ENCODE measurements around the gene COP1.

Gene COP1

DNA sequence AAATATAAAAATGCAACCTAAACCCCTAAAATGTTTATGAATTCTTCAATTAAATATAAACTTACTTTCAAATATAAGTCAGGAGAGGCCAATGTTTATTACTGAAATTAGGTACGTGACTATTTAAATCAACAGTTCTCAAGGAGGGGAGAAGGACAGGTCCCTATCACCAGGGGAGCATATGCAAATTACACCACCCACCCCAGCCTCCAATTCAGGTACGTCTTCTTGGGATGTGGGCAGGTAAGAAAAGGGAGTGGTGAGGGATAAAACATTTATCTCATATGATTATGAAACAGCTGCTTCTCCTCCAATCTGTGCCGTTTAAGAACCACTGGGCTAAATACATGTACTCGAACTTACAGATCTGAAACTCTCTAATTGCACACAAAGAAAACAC is 3.4 kb downstream of the COP1 start:
- Histone ChIP-seq H3K27ac (no peak overlapping the region), H3K4me3 (no peak overlapping the region)

DNA sequence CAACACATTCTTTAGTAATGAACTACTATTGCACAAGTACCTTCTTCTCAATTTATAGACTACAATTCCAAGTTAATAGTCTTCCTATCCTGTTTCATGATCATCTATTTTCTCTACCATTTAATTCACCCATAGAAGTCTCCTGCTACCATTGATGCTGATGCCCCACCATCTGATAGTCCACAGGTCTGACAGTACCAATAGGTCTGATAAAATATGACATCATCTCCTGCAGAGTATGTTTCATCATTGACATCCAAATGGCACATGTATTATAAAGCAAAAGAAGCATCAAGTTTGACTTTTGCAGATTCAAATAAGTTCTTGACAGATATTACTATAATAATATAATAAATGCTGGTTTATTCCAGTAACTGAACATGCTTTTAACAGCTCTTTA is 5.5 kb downstream of the COP1 start:
- H3K4me3 ChIP-seq = no peak overlapping the region
- no peak overlapping the region for H3K27ac ChIP-seq

GRCh38 chr1:176199707-176200106 is 7.4 kb downstream of the COP1 start:
- H3K27ac ChIP-seq = no peak overlapping the region
- H3K4me3 ChIP-seq = no peak overlapping the region

GRCh38 chr1:176198413-176198812 is 8.7 kb downstream of the COP1 start:
- Histone ChIP-seq H3K4me3 (no peak overlapping the region), H3K27ac (no peak overlapping the region)

- Histone ChIP-seq H3K27ac (no peak overlapping the region), H3K4me3 (no peak overlapping the region)
Measured at GRCh38 chr1:176196728-176197127, 10.4 kb downstream of the COP1 start.

- H3K27ac ChIP-seq = no peak overlapping the region
Measured at GRCh38 chr1:176195547-176195946, 11.5 kb downstream of the COP1 start.

GRCh38 chr1:176193663-176194062 is 13.4 kb downstream of the COP1 start:
- H3K27ac ChIP-seq = no peak overlapping the region
- no peak overlapping the region for H3K4me3 ChIP-seq

More at GRCh38 chr1:176195547-176195946, 11.5 kb downstream of the COP1 start:
- no peak overlapping the region for H3K4me3 ChIP-seq

DNA sequence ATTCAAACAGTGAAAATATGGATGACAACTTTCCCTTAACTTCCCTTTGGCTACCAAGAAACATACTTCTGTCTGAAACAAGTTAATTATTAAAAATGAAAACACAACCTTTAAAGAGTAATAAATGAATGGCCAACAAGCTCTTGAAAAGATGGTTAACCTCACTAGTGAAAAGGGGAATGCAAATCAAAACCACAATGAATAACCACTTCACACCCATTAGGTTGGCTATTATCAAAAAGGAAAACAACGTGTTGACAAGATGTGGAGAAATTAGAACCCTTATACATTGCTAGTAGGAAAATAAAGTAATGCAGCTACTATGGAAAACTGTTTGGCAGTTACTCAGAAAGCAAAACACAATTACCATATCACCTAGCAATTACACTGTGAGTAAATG is 14.1 kb downstream of the COP1 start:
- no peak overlapping the region for H3K27ac ChIP-seq
- no peak overlapping the region for H3K4me3 ChIP-seq

DNA sequence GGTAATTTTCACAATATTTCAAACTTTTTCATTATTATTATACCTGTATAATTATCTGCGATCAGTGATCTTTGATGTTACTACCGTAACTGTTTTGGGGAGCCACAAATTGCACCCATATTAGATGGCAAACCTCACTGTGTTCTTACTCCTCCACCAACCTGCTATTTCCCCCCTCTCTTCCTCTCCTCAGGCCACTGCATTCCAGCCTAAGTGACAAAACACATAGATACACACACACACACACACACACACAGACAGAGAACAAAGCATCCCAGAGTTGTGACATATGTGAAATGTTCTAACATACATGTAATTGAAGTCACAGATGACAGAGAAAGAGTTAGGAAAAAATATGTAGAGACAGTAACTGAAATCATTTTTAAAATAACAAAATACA is 18.5 kb downstream of the COP1 start:
- Histone ChIP-seq H3K4me3 (no peak overlapping the region), H3K27ac (no peak overlapping the region)

DNA sequence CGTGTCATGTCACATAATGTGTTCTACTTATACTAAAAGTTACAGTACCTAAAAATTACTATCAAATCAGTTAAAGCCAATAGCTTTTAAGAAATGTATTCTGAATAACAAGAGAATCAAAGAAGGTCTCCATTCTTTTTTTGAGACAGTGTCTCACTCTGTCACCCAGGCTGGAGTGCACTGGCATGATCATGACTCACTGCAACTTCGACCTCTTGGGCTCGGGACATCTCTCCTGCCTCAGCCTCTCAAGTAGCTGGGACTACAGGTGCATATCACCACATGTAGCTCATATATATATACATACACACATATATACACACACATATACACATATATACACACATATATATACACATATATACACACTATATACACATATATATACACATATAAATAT is 20.1 kb downstream of the COP1 start:
- Histone ChIP-seq H3K27ac (no peak overlapping the region), H3K4me3 (no peak overlapping the region)

- Histone ChIP-seq H3K4me3 (no peak overlapping the region), H3K27ac (no peak overlapping the region)
Measured at GRCh38 chr1:176183618-176184017, 23.5 kb downstream of the COP1 start.

- Histone ChIP-seq H3K27ac (no peak overlapping the region), H3K4me3 (no peak overlapping the region)
Measured at GRCh38 chr1:176178316-176178715, 28.8 kb downstream of the COP1 start.

DNA sequence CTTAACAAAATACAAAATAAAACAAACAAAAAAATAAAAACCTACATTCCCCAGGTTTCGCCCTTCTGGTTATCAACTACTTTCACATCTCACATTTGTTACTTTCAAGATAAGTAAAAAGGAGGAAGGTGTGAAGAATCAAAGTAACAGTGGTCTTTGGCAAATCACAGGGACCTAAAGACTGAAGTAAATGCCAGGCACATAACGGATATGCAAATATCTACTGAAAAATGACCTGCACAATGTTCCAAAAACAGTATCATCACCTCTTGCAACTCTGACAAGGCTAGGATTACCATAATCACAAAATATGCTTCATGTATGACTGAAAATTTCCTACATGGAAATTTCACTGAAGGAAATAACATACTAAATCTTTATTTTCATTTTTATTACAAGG is 29.3 kb downstream of the COP1 start:
- no peak overlapping the region for H3K4me3 ChIP-seq
- H3K27ac ChIP-seq = no peak overlapping the region

DNA sequence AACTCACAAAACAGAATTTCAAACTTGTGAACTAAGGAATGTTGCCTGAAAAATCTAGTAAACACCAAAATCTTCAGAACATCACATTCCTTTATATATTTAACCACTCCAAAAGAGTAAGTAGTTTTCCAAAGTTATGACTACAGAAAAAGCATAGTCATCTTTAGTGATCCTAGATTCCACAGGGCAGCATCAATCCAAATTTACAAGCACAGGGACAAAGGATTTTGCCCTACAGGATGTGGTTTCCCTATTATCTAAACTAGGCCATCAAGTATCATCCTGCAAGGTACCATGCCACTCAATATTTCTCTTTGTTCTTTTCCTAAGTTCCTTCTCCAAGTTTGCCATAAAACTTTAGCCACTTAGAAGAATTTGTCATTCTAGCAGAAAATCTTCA is 33.0 kb downstream of the COP1 start:
- peak overlapping the region in 1 of 21 experiments; percentile 17 for H3K27ac ChIP-seq

GRCh38 chr1:176172215-176172614 is 34.9 kb downstream of the COP1 start:
- Histone ChIP-seq H3K27ac (no peak overlapping the region), H3K4me3 (no peak overlapping the region)

More for the DNA sequence above, 33.0 kb downstream of the COP1 start:
- H3K4me3 ChIP-seq = no peak overlapping the region

GRCh38 chr1:176167210-176167609 is 39.9 kb downstream of the COP1 start:
- no peak overlapping the region for H3K4me3 ChIP-seq
- no peak overlapping the region for H3K27ac ChIP-seq

- Histone ChIP-seq H3K4me3 (no peak overlapping the region), H3K27ac (no peak overlapping the region)
Measured at GRCh38 chr1:176165573-176165972, 41.5 kb downstream of the COP1 start.

DNA sequence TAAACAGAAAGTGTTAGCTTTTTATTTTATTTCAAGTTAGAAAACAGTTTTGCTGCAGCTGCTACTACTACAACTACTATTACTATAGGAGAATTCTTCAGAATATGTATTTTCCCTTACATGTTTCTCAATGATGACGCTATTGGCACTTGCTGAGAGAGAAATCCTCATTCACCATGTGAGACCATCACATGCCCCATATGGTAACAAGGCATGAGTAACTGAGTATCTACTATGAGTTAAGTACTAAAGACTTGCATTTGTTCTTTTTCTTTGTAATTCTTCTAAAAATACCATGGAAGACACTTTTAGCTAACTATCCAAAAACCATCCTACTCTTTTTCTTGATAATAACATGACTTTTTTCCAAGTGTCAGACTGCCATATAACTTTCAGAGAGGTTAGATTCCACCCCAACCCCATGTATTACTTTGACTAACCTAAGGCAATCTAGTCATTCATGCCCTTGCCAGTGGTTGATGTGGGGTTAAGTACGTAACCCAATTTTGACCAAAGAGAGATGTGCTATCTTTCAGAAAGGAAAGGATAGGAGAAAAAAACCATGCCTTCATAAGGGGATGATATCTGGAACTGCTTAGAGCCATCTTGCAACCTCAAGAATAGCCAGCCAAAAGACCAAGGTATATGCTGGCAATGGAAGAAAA is 42.9 kb downstream of the COP1 start:
- Histone ChIP-seq H3K27ac (no peak overlapping the region), H3K4me3 (no peak overlapping the region)

- Histone ChIP-seq H3K4me3 (no peak overlapping the region), H3K27ac (no peak overlapping the region)
Measured at GRCh38 chr1:176159993-176160392, 47.1 kb downstream of the COP1 start.

- H3K4me3 ChIP-seq = no peak overlapping the region
- H3K27ac ChIP-seq = no peak overlapping the region
Measured at GRCh38 chr1:176157995-176158394, 49.1 kb downstream of the COP1 start.

GRCh38 chr1:176149939-176150807 is 56.9 kb downstream of the COP1 start:
- no peak overlapping the region for H3K4me3 ChIP-seq

More at GRCh38 chr1:176149939-176150807, 56.9 kb downstream of the COP1 start:
- H3K27ac ChIP-seq = no peak overlapping the region

Measured in skin epidermis (tissue), 12 donors.